Spleen (tissue), 11 donors: ENCODE data around the gene ZNF365. TPM values are rescaled to one million over a fixed set of nuclear protein-coding genes. Genes with fewer than 3 reads are reported as not detected.

Experiments used
- DNase-seq: peaks from one replicate; pipeline ENCODE4 v3.0.0-alpha.2; 2020
- H3K27ac ChIP-seq, 8 donors: fragments of 200-600 bp; sonication (generic) in 7 of 8; 1 replicate in 4 of 8; 2 replicates in 4 of 8; pipeline versions ENCODE4 v1.5.0 to v1.8.0; 2016 to 2021; ENCODE audit warnings: inconsistent platforms in 4 of 8, mild to moderate bottlenecking in 4 of 8, moderate library complexity in 1 of 8
- H3K27me3 ChIP-seq, 7 donors: fragments of 200-600 bp; sonication (generic) in 6 of 7; replicated peaks in 1 of 7; 1 replicate in 4 of 7; 2 replicates in 3 of 7; pipeline versions ENCODE4 v1.5.0 to v1.8.0; 2016 to 2021; ENCODE audit warnings: inconsistent platforms in 3 of 7, mild to moderate bottlenecking in 1 of 7
- H3K36me3 ChIP-seq, 6 donors: fragments of 200-600 bp; sonication (generic) in 5 of 6; 1 replicate in 4 of 6; 2 replicates in 2 of 6; pipeline versions ENCODE4 v1.5.0 to v1.8.0; 2016 to 2021; ENCODE audit warnings: inconsistent platforms in 2 of 6
- H3K4me1 ChIP-seq, 6 donors: fragments of 200-600 bp; sonication (generic) in 5 of 6; 1 replicate in 3 of 6; 2 replicates in 3 of 6; pipeline versions ENCODE4 v1.5.0 to v1.8.0; 2016 to 2021; ENCODE audit warnings: inconsistent platforms in 3 of 6
- H3K4me3 ChIP-seq, 8 donors: fragments of 200-600 bp; sonication (generic) in 7 of 8; 1 replicate in 4 of 8; 2 replicates in 4 of 8; pipeline versions ENCODE4 v1.5.0 to v1.8.0; 2016 to 2021; ENCODE audit warnings: inconsistent platforms in 4 of 8, mild to moderate bottlenecking in 4 of 8, moderate library complexity in 2 of 8
- H3K9me3 ChIP-seq, 8 donors: fragments of 200-600 bp; sonication (generic) in 7 of 8; 1 replicate in 4 of 8; 2 replicates in 4 of 8; pipeline versions ENCODE4 v1.5.0 to v1.8.0; 2016 to 2021; ENCODE audit warnings: inconsistent platforms in 4 of 8
- POLR2A ChIP-seq, 3 donors: fragments of 450-650 bp; IDR thresholded peaks; one replicate each; pipeline ENCODE4 v1.5.1; 2017; ENCODE audit warnings: antibody characterized with exemption in 3 of 3, mild to moderate bottlenecking in 1 of 3
- POLR2AphosphoS5 ChIP-seq, 3 donors: sonication (generic); formaldehyde crosslinking; IDR thresholded peaks; one replicate each; pipeline ENCODE4 v1.5.1; 2017; ENCODE audit warnings: antibody characterized with exemption in 3 of 3
- WGBS, 5 donors: extraction: QIAGEN DNeasy Blood & Tissue Kit in 3 of 5; methylation state at CpG; one replicate each; pipeline versions ENCODE4 v1.1.5 to v1.1.7; 2013 to 2018; 5-methylcytosine and 5-hydroxymethylcytosine counted together
- intact Hi-C: fragments of 100-400 bp; cut with DNase I; formaldehyde crosslinking; loops from one replicate; pipeline ENCODE4 v1.15.0; 2023; ENCODE audit warnings: low total_unique reads
- polyA plus RNA-seq, 3 donors: library from polyadenylated mRNA; stranded (reverse); fragments of 200-250 nt; gene quantifications; one replicate each; pipeline ENCODE4 v1.2.1, GENCODE V29; 2013
- total RNA-seq, 7 donors: library from RNA; depleted of rRNA in 3 of 7; stranded (reverse); fragments of >200 nt in 3 of 7; fragmentation: NEBNext Ultra II Directional in 4 of 7; extraction: Animal tissue kit (Norgen Biotek cat#: 25700) in 4 of 7; gene quantifications; one replicate each; pipeline versions ENCODE4 v1.1.0 to v1.2.1, GENCODE V29; 2016 to 2021
- TF ChIP-seq, protein P1 (sequence below), 11 experiments: fragments of 200-600 bp in 7 of 11; fragments of 450-650 bp in 4 of 11; sonication (generic) in 4 of 11; IDR thresholded peaks in 8 of 11; conservative IDR thresholded peaks in 3 of 11; 1 replicate in 7 of 11; 2 replicates in 4 of 11; pipeline versions ENCODE4 v1.4.0 to v1.8.0; 2016 to 2021; ENCODE audit warnings: antibody characterized with exemption in 11 of 11, inconsistent platforms in 4 of 11, mild to moderate bottlenecking in 1 of 11
- donor health status: healthy with polysubstance abuse.
- donor health status: DM: no; HTN: no; CAD: no; lungs with moderate emphysema.
- donor health status: DM: no; HTN: no; CAD: no.
- donor health status: Bipolar disorder and iron deficiency.
- donor health status: healthy.
- donor health status: DM: no; HTN: no; CAD: no.
- donor health status: DM: yes; HTN: yes; CAD: no.

ZNF365 gene
- total and polyA plus RNA-seq, 10 donors = 0.06 to 1.9 (median 0.64) TPM

DNA sequence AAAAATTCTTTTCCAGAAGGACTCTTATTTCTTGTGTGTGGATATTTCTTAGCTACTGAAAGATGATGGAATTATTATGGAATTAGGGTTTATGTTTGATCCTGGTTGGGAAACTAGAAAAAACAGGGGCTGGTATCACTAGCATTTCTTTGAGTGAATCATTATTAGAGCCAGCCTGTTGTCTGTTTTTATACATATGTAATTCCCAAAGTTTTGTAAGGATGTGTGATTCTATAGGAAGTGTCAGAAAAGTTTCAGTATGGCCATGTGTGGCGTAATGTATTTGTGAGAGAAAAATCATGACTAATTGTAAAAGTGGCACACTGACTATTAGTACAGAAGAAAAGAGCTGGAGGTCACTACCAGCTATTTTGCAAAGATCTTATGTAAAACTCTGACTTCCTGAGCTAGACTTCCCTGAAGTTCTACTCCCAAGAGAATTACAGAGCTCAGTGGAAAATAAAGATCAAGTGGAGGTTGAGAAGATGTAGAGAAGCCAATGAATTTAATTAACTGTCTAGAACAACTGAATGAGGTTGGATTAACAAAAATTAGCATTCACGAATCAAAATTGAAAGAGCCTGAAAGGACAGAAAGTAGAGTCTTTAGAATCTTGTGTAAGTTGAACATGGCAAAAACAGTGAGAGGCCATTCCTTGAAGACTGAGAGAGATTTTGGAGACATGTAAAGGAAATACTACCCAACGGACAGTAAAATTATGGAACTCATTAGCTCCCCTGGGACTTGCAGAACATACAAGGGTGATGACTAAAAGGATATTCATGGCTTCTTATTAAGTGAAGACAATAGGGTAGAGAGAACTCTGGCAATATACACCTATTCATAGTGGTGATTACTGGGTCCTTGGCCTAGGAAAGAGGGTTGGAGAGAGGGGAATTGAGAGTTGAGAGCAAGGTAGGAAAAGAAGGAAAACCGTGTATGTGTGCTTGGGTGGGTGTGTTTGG lies 12.5 kb downstream of the ZNF365 start:
- peaks cover 0 to 15% (median 0%) of the 10 kb centered on the region in 6 donors for H3K4me1 ChIP-seq
- intact Hi-C loops = no loop called here
- 80 to 92% (median 82%) methylated on average over 4 of the region's 4 CpGs for WGBS, 5 donors

DNA sequence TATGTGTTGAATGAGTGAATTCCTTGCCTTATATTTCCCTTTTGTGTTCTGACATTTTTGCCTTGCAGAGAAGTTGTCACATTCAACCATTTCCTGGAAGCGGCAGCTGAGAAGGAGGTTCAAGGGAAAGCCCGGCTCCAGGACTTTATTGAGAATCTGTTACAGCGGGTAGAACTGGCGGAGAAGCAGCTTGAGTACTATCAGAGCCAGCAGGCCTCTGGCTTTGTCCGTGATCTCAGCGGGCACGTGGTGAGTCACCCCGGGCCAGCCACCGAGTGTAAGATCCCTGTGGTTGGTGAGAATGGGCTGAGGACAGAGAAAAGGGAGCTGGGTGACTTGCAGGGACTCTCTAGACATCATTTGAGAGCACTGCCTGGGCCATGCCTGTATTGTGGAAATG lies 14.2 kb downstream of the ZNF365 start:
- intact Hi-C loops = no loop called here
- no peaks in the 10 kb centered on the region for H3K36me3 ChIP-seq
- peaks cover 0 to 15% (median 0%) of the 10 kb centered on the region in 6 donors for H3K4me1 ChIP-seq
- H3K27ac ChIP-seq = no peak overlapping the region
- no peak overlapping the region for H3K4me3 ChIP-seq
- 84 to 94% (median 90%) methylated on average over 9 of the region's 9 CpGs for WGBS, 5 donors
- peaks cover 0 to 5% (median 0%) of the 10 kb centered on the region in 7 donors for H3K27me3 ChIP-seq
- no peak for DNase-seq
- no peaks in the 10 kb centered on the region for H3K9me3 ChIP-seq
- TF ChIP-seq, protein P1, sequence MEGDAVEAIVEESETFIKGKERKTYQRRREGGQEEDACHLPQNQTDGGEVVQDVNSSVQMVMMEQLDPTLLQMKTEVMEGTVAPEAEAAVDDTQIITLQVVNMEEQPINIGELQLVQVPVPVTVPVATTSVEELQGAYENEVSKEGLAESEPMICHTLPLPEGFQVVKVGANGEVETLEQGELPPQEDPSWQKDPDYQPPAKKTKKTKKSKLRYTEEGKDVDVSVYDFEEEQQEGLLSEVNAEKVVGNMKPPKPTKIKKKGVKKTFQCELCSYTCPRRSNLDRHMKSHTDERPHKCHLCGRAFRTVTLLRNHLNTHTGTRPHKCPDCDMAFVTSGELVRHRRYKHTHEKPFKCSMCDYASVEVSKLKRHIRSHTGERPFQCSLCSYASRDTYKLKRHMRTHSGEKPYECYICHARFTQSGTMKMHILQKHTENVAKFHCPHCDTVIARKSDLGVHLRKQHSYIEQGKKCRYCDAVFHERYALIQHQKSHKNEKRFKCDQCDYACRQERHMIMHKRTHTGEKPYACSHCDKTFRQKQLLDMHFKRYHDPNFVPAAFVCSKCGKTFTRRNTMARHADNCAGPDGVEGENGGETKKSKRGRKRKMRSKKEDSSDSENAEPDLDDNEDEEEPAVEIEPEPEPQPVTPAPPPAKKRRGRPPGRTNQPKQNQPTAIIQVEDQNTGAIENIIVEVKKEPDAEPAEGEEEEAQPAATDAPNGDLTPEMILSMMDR (IDR thresholded peaks at IDR 0.05 in 8 of 11, conservative IDR thresholded peaks at IDR 0.05 in 3 of 11) = no peak
- TF ChIP-seq POLR2AphosphoS5 (IDR thresholded peaks at IDR 0.05) (no peak), POLR2A (IDR thresholded peaks at IDR 0.05) (no peak)

More for the DNA sequence above, 12.5 kb downstream of the ZNF365 start:
- H3K9me3 ChIP-seq = no peaks in the 10 kb centered on the region
- no peak overlapping the region for H3K27ac ChIP-seq
- no peaks in the 10 kb centered on the region for H3K36me3 ChIP-seq
- H3K4me3 ChIP-seq = no peak overlapping the region
- no peaks in the 10 kb centered on the region for H3K27me3 ChIP-seq
- DNase-seq = no peak
- TF ChIP-seq POLR2A (IDR thresholded peaks at IDR 0.05) = no peak
- TF ChIP-seq, protein P1 (IDR thresholded peaks at IDR 0.05 in 8 of 11, conservative IDR thresholded peaks at IDR 0.05 in 3 of 11) = no peak
- no peak for TF ChIP-seq POLR2AphosphoS5 (IDR thresholded peaks at IDR 0.05)

DNA sequence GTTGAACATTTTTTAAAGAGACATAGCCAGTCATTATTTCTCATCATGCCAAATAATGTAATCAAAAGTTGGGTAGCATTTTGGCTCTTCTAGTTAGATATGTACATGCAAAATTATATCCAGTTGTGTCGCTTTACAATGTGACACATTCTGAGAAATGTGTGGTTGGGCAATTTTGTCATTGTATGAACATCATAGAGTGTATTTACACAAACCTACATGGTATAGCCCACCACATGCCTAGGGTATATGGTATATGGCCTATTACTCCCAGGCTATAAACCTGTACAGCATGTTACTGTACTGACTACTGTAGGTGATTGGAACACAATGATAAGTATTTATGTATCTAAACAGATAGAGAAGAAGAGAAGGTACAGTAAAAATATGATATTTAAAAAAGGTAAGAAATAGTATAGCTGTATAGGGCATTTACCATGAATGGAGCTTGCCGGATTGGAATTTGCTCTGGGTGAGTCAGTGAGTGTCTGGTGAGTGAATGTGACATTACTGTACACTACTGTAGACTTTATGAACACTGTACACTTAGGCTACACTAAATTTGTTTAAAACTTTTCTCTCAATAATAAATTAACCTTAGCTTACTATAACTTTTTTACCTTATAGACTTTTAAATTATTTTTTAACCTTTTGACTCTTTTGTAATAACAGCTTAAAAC lies 16.5 kb downstream of the ZNF365 start:
- Histone ChIP-seq H3K27me3 (peaks cover 0 to 5% (median 0%) of the 10 kb centered on the region in 7 donors), H3K27ac (no peak overlapping the region), H3K36me3 (no peaks in the 10 kb centered on the region), H3K4me3 (no peak overlapping the region), H3K4me1 (no peaks in the 10 kb centered on the region), H3K9me3 (no peaks in the 10 kb centered on the region)
- WGBS, 5 donors = 81 to 96% (median 90%) methylated on average over 2 of the region's 2 CpGs
- no peak for DNase-seq
- TF ChIP-seq, protein P1 (IDR thresholded peaks at IDR 0.05 in 8 of 11, conservative IDR thresholded peaks at IDR 0.05 in 3 of 11) = no peak
- TF ChIP-seq POLR2AphosphoS5 (IDR thresholded peaks at IDR 0.05) (no peak), POLR2A (IDR thresholded peaks at IDR 0.05) (no peak)
- intact Hi-C loops = no loop called here

DNA sequence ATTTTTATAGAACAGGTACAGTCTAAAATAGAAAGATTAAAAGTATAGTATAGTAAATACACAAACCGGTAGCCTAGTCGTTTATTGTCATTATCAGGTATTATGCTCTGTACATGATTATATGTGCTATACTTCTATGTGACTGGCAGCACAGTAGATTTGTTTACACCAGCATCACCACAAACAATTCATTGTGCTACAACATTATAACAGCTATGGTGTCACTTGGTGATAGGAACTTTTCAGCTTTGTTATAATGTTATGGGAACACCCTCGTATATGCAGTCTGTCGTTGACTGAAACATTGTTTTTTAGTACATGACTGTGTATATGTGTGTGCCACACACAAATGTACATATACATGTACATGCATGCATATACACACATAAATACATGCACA lies 19.1 kb downstream of the ZNF365 start:
- H3K9me3 ChIP-seq = no peaks in the 10 kb centered on the region
- peaks cover 0 to 5% (median 0%) of the 10 kb centered on the region in 7 donors for H3K27me3 ChIP-seq
- no peaks in the 10 kb centered on the region for H3K36me3 ChIP-seq
- no peak for DNase-seq
- no peaks in the 10 kb centered on the region for H3K4me1 ChIP-seq
- no peak for TF ChIP-seq POLR2AphosphoS5 (IDR thresholded peaks at IDR 0.05)
- H3K4me3 ChIP-seq = no peak overlapping the region
- intact Hi-C loops = no loop called here
- no peak overlapping the region for H3K27ac ChIP-seq
- WGBS, 5 donors = 89 to 95% (median 93%) methylated on average over 4 of the region's 4 CpGs
